Testis (tissue), 2 donors: Measurements from ENCODE around the gene AARS2.

Experiments used
- CTCF ChIP-seq, 3 experiments: fragments of 450-650 bp in 2 of 3; fragments of 200-600 bp in 1 of 3; sonication (generic) in 1 of 3; IDR thresholded peaks; one replicate each; pipeline ENCODE4 v1.5.1; 2016 to 2019; ENCODE audit warnings: antibody characterized with exemption in 3 of 3, mild to moderate bottlenecking in 2 of 3, moderate library complexity in 1 of 3
- POLR2A ChIP-seq: fragments of 450-650 bp; IDR thresholded peaks from one replicate; pipeline ENCODE4 v1.6.1; 2017; ENCODE audit warnings: antibody characterized with exemption, mild to moderate bottlenecking, moderate library complexity

GRCh38 chr6:44251576-44252524 is 61.3 kb downstream of the AARS2 start:
- TF ChIP-seq POLR2A = no peak
- TF ChIP-seq CTCF (IDR thresholded peaks at IDR 0.05) = no peak
